MV-4-11 (cell line): ENCODE results near the gene TUBB.
"Not testable (repeated sequence)": the region's sequence is repeated elsewhere in the genome, so short reads cannot be mapped to it uniquely, and the experiment has no call there.

Experiments used
- DNase-seq: peaks from one replicate; lab custom pipeline; 2025; lab: John Stamatoyannopoulos, UW

TUBB gene

GRCh38 chr6:30761791-30762429 lies 41.8 kb downstream of the TUBB start:
- DNase-seq = no peak

- no peak for DNase-seq
Observed at GRCh38 chr6:30763155-30763617, 43.0 kb downstream of the TUBB start.

- no peak for DNase-seq
Observed at GRCh38 chr6:30763618-30764489, 43.7 kb downstream of the TUBB start.

- DNase-seq = not testable (repeated sequence)
Observed at GRCh38 chr6:30764490-30765043, 44.4 kb downstream of the TUBB start.

GRCh38 chr6:30765495-30765894 lies 45.3 kb downstream of the TUBB start:
- not testable (repeated sequence) for DNase-seq

- DNase-seq = no peak
Observed at GRCh38 chr6:30766461-30767157, 46.5 kb downstream of the TUBB start.

- no peak for DNase-seq
Observed at GRCh38 chr6:30767158-30767943, 47.2 kb downstream of the TUBB start.

GRCh38 chr6:30767944-30768301 lies 47.8 kb downstream of the TUBB start:
- no peak for DNase-seq

- no peak for DNase-seq
Observed at GRCh38 chr6:30768634-30769087, 48.5 kb downstream of the TUBB start.

- DNase-seq = peak; percentile 76
Observed at GRCh38 chr6:30769088-30769852, 49.1 kb downstream of the TUBB start.

- DNase-seq = no peak
Observed at GRCh38 chr6:30769853-30770524, 49.8 kb downstream of the TUBB start.

GRCh38 chr6:30770592-30770991 lies 50.4 kb downstream of the TUBB start:
- DNase-seq = no peak

- DNase-seq = no peak
Observed at GRCh38 chr6:30774701-30775100, 54.5 kb downstream of the TUBB start.
